Colonic mucosa (tissue), 4 donors: ENCODE results near the gene ZNHIT2. TPM values are rescaled to one million over a fixed set of nuclear protein-coding genes. Genes with fewer than 3 reads are reported as not detected.

Experiments used
- DNase-seq: peaks from one replicate; pipeline ENCODE4 v3.0.0-alpha.2; 2020
- H3K27ac ChIP-seq: fragments of 200-600 bp; one replicate; pipeline ENCODE4 v1.8.0; 2021
- H3K27me3 ChIP-seq: fragments of 200-600 bp; one replicate; pipeline ENCODE4 v1.8.0; 2021
- H3K36me3 ChIP-seq: fragments of 200-600 bp; one replicate; pipeline ENCODE4 v1.8.0; 2021
- H3K4me1 ChIP-seq: fragments of 200-600 bp; one replicate; pipeline ENCODE4 v1.8.0; 2021; ENCODE audit warnings: mild to moderate bottlenecking
- H3K4me3 ChIP-seq: fragments of 200-600 bp; one replicate; pipeline ENCODE4 v1.8.0; 2021
- H3K9ac ChIP-seq, 2 donors: one replicate each; pipeline ENCODE4 v1.7.0; 2013; ENCODE audit warnings: control low read depth in 2 of 2, low read depth in 2 of 2, low read length in 2 of 2
- H3K9me3 ChIP-seq: fragments of 200-600 bp; one replicate; pipeline ENCODE4 v1.8.0; 2021
- CTCF ChIP-seq: fragments of 200-600 bp; IDR thresholded peaks from one replicate; pipeline ENCODE4 v1.8.0; 2022; ENCODE audit warnings: antibody characterized with exemption, mild to moderate bottlenecking
- intact Hi-C: fragments of 100-400 bp; cut with DNase I; formaldehyde crosslinking; loops from one replicate; pipeline ENCODE4 v1.14.1; 2022
- total RNA-seq, 2 donors: library from RNA; stranded (reverse); fragmentation: NEBNext Ultra II Directional in 1 of 2; extraction: Animal tissue kit (Norgen Biotek cat#: 25700) in 1 of 2; gene quantifications; one replicate each; pipeline ENCODE4 v1.2.1, GENCODE V29; 2021
- donor health status: healthy.
- donor health status: DM: no; HTN: no; CAD: no.
- donor health status: DM: no; HTN: no; CAD: no.

Gene ZNHIT2
- total RNA-seq, 2 donors from 2014 or later: 8.1 to 17.3 TPM

- DNase-seq: no peak
- Histone ChIP-seq H3K9me3 (no peaks in the 10 kb centered on the region), H3K36me3 (no peaks in the 10 kb centered on the region), H3K27ac (no peak overlapping the region), H3K4me3 (no peak overlapping the region), H3K9ac (no peak overlapping the region), H3K27me3 (no peaks in the 10 kb centered on the region), H3K4me1 (no peaks in the 10 kb centered on the region)
- intact Hi-C loops: no loop called here
- no peak for TF ChIP-seq CTCF
Measured at GRCh38 chr11:65159012-65159411, 41.5 kb upstream of the ZNHIT2 start.

- no peaks in the 10 kb centered on the region for H3K9me3 ChIP-seq
- H3K4me3 ChIP-seq: no peak overlapping the region
- TF ChIP-seq CTCF: no peak
- no peak for DNase-seq
- intact Hi-C loops: no loop called here
- no peak overlapping the region for H3K27ac ChIP-seq
- H3K4me1 ChIP-seq: no peaks in the 10 kb centered on the region
- H3K27me3 ChIP-seq: no peaks in the 10 kb centered on the region
- no peak overlapping the region for H3K9ac ChIP-seq
- no peaks in the 10 kb centered on the region for H3K36me3 ChIP-seq
Measured at GRCh38 chr11:65157336-65157735, 39.8 kb upstream of the ZNHIT2 start.

- no peak overlapping the region for H3K9ac ChIP-seq
- no peak for TF ChIP-seq CTCF
- intact Hi-C loops: no loop called here
Measured at GRCh38 chr11:65156926-65157325, 39.4 kb upstream of the ZNHIT2 start.

GRCh38 chr11:65156256-65156655 is 38.8 kb upstream of the ZNHIT2 start:
- Histone ChIP-seq H3K27me3 (no peaks in the 10 kb centered on the region), H3K27ac (no peak overlapping the region), H3K36me3 (no peaks in the 10 kb centered on the region), H3K9me3 (no peaks in the 10 kb centered on the region), H3K9ac (no peak overlapping the region), H3K4me3 (no peak overlapping the region), H3K4me1 (no peaks in the 10 kb centered on the region)
- intact Hi-C loops: no loop called here
- no peak for TF ChIP-seq CTCF
- DNase-seq: no peak

More at GRCh38 chr11:65156926-65157325, 39.4 kb upstream of the ZNHIT2 start:
- Histone ChIP-seq H3K4me1 (no peaks in the 10 kb centered on the region), H3K36me3 (no peaks in the 10 kb centered on the region), H3K27ac (no peak overlapping the region), H3K27me3 (no peaks in the 10 kb centered on the region), H3K4me3 (no peak overlapping the region), H3K9me3 (no peaks in the 10 kb centered on the region)
- no peak for DNase-seq

GRCh38 chr11:65152122-65152521 is 34.6 kb upstream of the ZNHIT2 start:
- intact Hi-C loops: no loop called here
- no peaks in the 10 kb centered on the region for H3K27me3 ChIP-seq
- no peak for TF ChIP-seq CTCF
- no peak for DNase-seq
- no peak overlapping the region for H3K9ac ChIP-seq
- H3K4me3 ChIP-seq: no peak overlapping the region
- peak overlapping the region; percentile 29 for H3K27ac ChIP-seq
- H3K9me3 ChIP-seq: no peaks in the 10 kb centered on the region
- no peaks in the 10 kb centered on the region for H3K4me1 ChIP-seq
- H3K36me3 ChIP-seq: no peaks in the 10 kb centered on the region
